Stimulated activated CD4-positive, alpha-beta T cell treated with anti-CD3 and anti-CD28 coated beads, Interleukin-2, amount 100 ng/mL, for 24 hours (primary cell): ENCODE measurements around the gene SCPEP1.
"Not testable (repeated sequence)": the region's sequence is repeated elsewhere in the genome, so short reads cannot be mapped to it uniquely, and the experiment has no call there.

Experiments
- DNase-seq, 2 donors: peaks; one replicate each; pipeline ENCODE4 v3.0.0-alpha.2; 2020

SCPEP1 gene

GRCh38 chr17:56977673-56978395 lies at the start of gene SCPEP1:
SCPEP1 (plus strand) TSS chr17:56978131; CDS start chr17:56978160, 29 bp downstream.
- DNase-seq: peak; percentile 79 to 80

GRCh38 chr17:56928586-56928985 lies 49.3 kb upstream of the SCPEP1 start:
- no peak for DNase-seq

GRCh38 chr17:56929362-56929969 lies 48.5 kb upstream of the SCPEP1 start:
- no peak for DNase-seq

GRCh38 chr17:56930739-56931337 lies 47.1 kb upstream of the SCPEP1 start:
- no peak for DNase-seq

- no peak for DNase-seq
Measured at GRCh38 chr17:56933151-56933745, 44.7 kb upstream of the SCPEP1 start.

- no peak for DNase-seq
Measured at GRCh38 chr17:56933868-56934267, 44.1 kb upstream of the SCPEP1 start.

GRCh38 chr17:56934280-56934679 lies 43.7 kb upstream of the SCPEP1 start:
- DNase-seq: no peak

- no peak for DNase-seq
Measured at GRCh38 chr17:56935461-56935860, 42.5 kb upstream of the SCPEP1 start.

GRCh38 chr17:56936697-56937322 lies 41.1 kb upstream of the SCPEP1 start:
- DNase-seq: no peak

- no peak for DNase-seq
Measured at GRCh38 chr17:56937687-56938086, 40.2 kb upstream of the SCPEP1 start.

- not testable (repeated sequence) for DNase-seq
Measured at GRCh38 chr17:56938206-56938605, 39.7 kb upstream of the SCPEP1 start.

- DNase-seq: no peak
Measured at GRCh38 chr17:56939869-56940484, 38.0 kb upstream of the SCPEP1 start.

GRCh38 chr17:56943505-56944125 lies 34.3 kb upstream of the SCPEP1 start:
- DNase-seq: no peak

GRCh38 chr17:56945938-56946505 lies 31.9 kb upstream of the SCPEP1 start:
- no peak for DNase-seq

GRCh38 chr17:56947741-56948140 lies 30.2 kb upstream of the SCPEP1 start:
- no peak for DNase-seq

GRCh38 chr17:56948491-56948890 lies 29.4 kb upstream of the SCPEP1 start:
- DNase-seq: no peak

- DNase-seq: no peak
Measured at GRCh38 chr17:56949595-56949994, 28.3 kb upstream of the SCPEP1 start.

- DNase-seq: no peak
Measured at GRCh38 chr17:56956992-56957391, 20.9 kb upstream of the SCPEP1 start.

GRCh38 chr17:56960596-56961538 lies 17.1 kb upstream of the SCPEP1 start, which contains the start of gene COIL:
COIL (minus strand) TSS chr17:56961050; CDS start chr17:56961019, 31 bp downstream.
- DNase-seq: peak; percentile 96 to 97

GRCh38 chr17:56965241-56965640 lies 12.7 kb upstream of the SCPEP1 start:
- not testable (repeated sequence) for DNase-seq

GRCh38 chr17:56965681-56966080 lies 12.2 kb upstream of the SCPEP1 start:
- DNase-seq: not testable (repeated sequence)
